SH-SY5Y (cell line): ENCODE data around the gene ART1.

ENCODE experiments used
- GATA2 ChIP-seq: IDR thresholded peaks from 2 replicates; pipeline ENCODE4 v1.6.1; 2011; ENCODE audit warnings: mild to moderate bottlenecking, low read depth, low read length
- GATA3 ChIP-seq: IDR thresholded peaks from 2 replicates; pipeline ENCODE4 v1.6.1; 2011; ENCODE audit warnings: low read depth, mild to moderate bottlenecking, low read length, moderate library complexity

ART1 gene

DNA sequence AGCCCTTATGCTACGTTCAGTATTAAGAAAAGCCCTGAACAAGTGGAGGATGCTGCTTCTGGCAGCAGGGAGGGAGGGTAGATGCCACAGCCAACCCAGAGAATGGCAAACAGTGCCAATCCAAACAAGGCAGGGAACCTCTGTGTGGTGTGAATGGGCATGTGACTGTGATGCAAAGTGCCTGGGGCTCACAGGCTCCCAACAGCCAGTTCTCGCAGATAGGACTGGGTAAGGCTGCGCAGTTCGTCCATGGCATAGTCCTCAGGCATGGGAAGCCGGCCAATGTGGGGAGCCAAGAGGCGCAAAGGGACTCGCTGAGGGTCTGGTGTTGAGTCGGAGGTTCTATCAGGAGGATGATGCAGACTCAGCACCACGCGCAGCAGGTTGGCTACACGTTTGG is 31.0 kb downstream of the ART1 start:
- TF ChIP-seq GATA2 (no peak), GATA3 (no peak)

DNA sequence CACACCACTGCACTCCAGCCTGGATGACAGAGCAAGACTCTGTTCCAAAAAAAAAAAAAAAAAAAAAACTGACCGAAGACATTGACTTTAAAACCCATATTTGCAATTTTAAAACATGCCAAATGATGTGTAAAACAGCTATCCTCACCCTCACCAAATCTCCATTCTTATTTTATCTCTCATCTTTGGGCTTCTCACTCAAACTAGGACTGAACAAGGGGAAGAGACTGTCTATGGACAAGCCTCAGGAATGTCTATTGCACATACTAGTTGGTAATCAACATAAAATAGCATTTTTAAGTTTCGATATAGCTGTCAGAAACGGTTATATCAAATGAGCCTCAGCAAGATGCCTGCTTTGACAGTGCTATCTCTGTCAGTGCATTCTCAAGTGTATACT is 34.1 kb downstream of the ART1 start:
- TF ChIP-seq GATA2 (no peak), GATA3 (no peak)

DNA sequence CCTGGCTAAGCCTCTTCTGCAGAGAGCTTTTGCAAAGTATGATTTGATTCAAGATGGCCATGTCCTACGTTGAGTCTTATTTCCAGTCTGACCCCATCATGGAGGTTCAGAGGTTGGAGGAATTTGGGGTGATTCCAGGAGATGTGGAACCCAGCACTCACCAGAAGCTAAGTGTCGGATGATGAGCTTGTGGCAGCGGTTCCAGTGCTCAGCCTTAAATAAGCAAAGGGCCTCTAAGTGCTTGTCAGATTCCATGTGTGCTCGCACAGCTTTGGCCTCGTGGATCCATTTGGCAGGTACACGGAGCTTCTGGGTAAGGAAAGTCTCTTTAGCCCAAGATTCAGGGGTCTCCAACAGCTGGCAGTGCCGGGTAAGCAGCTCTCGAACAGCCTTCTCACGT is 38.1 kb downstream of the ART1 start:
- TF ChIP-seq GATA2 (no peak), GATA3 (no peak)

DNA sequence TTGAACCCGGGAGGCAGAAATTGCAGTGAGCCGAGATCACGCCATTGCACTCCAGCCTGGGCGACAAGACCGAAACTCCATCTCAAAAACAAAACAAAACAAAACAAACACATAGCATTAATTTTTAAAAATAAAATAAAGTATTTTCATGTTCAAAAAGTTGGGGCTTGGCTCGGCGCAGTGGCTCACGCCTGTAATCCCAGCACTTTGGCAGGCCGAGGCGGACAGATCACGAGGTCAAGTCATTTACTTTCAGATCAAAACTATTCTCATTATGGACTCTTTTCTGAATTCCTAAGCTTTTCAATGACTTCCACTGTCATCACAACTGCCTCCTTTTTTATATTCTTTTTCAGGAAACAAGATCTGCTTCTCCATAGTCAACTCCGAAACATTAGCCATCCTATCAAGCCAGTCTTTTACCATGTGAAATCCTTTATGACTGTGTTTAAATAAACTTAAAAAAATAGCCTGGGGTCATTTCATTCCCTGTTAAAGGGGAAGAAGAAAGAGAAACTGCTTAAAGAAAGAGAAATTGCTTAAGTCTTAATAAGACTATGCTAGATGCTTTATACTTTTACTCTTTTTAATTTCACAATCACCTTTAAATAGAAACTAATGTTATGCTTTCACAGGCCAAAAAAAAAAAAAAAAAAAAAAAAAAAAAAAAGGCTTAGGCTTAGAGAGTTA is 39.3 kb downstream of the ART1 start:
- TF ChIP-seq GATA2 (no peak), GATA3 (no peak)

DNA sequence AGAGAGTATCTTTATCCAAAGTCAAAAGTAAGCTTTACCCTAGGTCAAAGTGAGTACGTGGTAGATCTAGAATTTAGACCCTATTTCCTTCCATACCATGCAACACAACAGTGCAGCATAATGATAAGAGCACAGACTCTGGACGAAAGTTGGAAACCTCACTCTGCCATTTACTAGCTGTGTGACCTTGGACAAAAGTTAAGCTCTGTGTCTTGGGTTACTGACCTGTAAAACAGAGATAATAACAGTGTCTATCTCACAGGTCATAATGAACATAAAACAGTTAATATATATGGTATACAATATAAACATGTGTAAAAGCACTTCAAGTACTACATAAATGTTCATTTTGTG is 39.9 kb downstream of the ART1 start:
- no peak for TF ChIP-seq GATA2
- TF ChIP-seq GATA3, result no peak

DNA sequence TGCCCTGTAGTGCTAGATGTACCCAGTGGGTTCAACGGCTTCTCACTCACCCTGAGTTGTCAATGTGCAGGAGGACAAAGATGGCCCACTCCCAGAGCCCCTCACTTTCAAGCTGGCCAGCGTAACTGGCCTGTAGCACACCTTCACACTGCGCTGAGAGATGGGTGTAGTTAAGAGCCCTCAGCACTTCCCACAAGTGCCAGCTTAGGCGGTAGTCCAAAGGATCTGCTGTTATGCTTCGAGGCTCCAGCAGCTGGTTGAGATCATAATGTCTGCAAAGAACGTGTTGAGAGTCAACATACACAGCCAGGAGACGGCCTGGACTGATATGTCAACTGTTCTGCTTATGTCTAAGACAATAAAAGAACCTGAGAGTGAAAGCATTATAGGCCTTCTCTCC is 41.0 kb downstream of the ART1 start:
- TF ChIP-seq GATA2 (no peak), GATA3 (no peak)

DNA sequence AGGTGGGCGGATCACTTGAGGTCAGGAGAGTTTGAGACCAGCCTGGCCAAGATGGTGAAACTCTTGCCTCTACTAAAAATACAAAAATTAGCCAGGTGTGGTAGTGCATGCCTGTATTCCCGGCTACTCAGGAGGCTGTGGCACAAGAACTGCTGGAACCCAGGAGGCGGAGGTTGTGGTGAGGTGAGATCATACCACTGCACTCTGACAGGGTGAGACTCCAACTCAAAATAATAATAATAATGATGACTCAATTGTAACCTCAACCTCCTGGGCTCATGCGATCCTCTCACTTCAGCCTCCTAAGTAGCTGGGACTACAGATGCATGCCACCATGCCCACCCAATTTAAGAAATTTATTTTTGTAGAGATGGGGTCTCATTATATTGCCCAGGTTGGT is 41.8 kb downstream of the ART1 start:
- TF ChIP-seq GATA2 (no peak), GATA3 (no peak)

DNA sequence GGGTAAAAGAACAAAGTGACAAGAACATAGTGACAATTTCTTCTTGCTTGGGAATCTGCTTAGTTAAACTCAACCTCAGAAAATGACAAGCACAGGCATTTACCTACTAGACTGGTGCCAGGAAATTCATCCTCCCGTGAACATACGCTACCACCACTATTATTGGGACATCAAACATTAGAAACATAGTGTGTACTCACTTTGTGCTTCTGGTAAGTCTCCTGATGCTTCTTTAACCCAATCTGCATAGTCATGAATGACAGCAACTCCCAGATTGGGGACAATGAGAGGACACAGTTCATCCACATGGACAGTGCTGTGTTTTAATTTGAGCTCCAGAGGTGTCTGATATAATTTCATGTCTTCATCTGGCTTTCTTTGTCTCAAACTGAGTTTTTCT is 55.5 kb downstream of the ART1 start:
- TF ChIP-seq GATA2 (no peak), GATA3 (no peak)

DNA sequence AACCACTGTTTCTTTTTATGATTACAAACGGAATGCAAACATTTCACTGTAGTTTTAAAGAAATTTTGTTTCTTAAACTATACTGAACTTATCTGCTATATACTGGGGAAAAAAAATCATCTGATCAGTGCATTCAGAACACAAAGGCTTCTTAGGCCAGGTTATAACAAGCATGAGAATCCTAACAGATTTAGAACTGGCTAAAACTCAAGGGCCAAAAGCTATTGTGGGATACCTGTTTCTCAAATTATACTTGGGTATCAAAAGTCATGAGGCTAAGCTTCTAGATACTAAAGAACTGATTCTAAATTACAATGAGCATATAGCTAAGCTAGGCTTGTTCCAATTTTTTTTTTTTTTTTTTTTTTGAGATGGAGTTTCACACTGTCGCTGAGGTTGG is 56.0 kb downstream of the ART1 start:
- TF ChIP-seq GATA2 (no peak), GATA3 (no peak)

DNA sequence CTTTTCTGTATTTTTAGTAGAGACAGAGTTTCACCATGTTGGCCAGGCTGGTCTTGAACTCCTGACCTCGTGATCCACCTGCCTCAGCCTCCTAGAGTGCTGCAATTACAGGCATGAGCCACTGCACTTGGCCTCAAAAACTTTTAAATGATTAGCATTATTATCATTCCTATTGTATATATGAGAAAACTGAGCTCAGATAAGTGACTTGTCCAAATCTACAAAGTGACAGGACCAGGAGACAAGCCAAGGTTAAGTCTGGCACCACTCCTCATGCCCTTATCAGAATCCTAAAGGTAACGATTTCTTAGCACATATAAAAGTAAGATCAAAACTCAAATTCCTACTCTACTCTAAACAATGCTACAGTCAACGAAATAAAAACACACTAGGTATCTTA is 58.5 kb downstream of the ART1 start:
- no peak for TF ChIP-seq GATA3
- TF ChIP-seq GATA2, result no peak

DNA sequence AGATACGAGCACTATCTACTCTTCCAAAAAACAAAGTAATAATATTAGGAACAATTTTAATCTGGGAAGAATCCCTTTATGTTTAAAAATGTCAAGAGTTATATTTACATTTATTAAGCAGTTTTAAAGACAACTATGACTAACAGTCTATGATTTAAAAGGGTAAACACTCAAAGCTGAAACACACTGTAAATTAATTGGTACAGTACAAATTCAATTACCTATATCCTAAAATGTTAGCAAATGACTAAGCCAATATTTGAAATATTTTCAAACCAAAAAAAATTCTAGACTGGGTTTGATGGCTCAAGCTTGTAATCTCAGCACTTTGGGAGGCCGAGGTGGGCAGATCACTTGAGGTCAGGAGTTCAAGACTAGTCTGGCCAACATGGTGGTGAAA is 62.2 kb downstream of the ART1 start:
- TF ChIP-seq GATA3 (no peak), GATA2 (no peak)

DNA sequence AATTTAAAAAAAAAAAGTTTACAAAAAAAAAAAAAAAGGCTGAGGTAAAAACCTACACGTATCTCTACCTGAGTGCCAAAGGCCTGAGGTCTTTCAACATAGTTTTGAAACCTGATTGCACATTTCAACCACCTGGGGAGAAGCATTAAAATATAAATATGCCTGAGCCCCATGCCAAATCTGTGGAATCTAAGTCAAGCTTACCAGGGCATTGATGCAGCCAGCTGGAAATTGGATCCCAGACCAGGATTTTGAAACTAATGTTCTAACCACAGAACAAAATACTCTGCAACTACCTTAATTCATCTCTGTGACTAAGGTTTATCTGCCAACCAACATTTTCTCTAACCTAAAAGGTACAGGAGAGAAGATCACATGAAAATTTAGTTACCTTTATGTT is 65.0 kb downstream of the ART1 start:
- TF ChIP-seq GATA2 (no peak), GATA3 (no peak)

DNA sequence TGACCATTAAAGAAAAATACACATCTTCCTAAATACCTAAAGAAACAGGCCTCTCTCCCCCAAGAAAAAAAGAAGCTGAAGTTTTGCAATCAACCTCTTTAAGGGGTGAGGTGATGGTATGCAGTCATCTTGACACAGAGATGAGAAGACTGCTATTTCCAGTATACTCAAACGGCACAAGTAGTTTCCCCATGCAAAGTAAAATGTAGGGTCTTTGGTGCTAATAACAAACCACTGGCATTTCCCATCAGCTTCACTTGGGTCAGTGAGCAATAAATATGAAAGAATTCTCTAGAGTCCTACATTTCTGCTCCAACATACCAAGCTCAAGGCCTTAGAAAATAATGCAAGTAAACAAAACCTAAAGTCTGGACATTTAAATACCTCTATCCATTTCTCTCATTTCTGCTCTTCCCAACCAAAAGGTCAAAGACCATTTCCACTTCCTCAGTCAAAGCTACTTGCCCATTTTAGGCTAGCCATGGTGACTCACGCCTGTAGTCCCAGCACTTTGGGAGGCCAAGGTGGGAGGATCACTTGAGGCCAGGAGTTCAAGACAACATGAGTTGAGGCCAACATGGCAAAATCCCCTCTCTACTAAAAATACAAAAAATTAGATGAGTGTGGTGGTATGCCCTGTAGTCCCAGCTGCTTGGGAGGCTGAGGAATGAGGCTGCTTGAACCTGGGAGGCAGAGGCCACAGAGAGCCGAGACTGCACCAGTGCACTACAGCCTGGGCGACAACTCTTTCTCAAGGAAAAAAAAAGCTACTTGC is 65.7 kb downstream of the ART1 start:
- TF ChIP-seq GATA2, result no peak

DNA sequence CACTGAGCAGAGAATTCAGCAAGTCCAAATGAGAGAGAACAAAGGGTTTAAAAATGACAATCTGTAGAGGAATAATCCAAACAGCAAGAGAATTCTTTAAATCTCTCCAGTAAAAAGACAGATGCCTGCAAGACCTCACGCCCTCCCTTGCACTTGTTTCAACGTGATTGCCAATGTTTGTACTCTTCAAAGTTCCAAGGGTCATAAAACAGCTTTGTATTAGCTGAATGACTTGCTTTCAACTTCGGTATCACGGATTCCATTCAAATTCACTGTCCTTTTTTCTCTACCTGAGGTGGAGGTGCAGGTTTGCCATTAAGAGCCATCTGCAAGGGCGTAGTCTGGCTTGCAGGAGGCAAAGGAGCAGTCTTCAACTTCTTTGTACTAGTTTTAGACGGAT is 67.3 kb downstream of the ART1 start:
- no peak for TF ChIP-seq GATA3
- no peak for TF ChIP-seq GATA2
